Kidney capillary endothelial cell (primary cell): Measurements from ENCODE around the gene THEMIS.
A peak's percentile ranks its signal among the peaks of the same experiment; 100 is the strongest.
"Not testable (repeated sequence)": the region's sequence is repeated elsewhere in the genome, so short reads cannot be mapped to it uniquely, and the experiment has no call there.

Experiments
- DNase-seq: peaks from one replicate; pipeline ENCODE4 v3.0.0-alpha.2; 2018; ENCODE audit warnings: low spot score

Gene THEMIS

GRCh38 chr6:127718694-127719093, 182.2 kb downstream of the THEMIS start:
- DNase-seq = no peak

GRCh38 chr6:127717384-127717783, 183.5 kb downstream of the THEMIS start:
- DNase-seq = no peak

GRCh38 chr6:127716465-127716864, 184.4 kb downstream of the THEMIS start:
- no peak for DNase-seq

- DNase-seq = no peak
These were observed 190.2 kb downstream of the THEMIS start for GRCh38 chr6:127710668-127711067.

- no peak for DNase-seq
These were observed 194.6 kb downstream of the THEMIS start for GRCh38 chr6:127706216-127706615.

GRCh38 chr6:127695108-127695507, 205.8 kb downstream of the THEMIS start:
- no peak for DNase-seq

GRCh38 chr6:127691146-127691545, 209.7 kb downstream of the THEMIS start:
- DNase-seq = no peak

- DNase-seq = no peak
These were observed 210.3 kb downstream of the THEMIS start for GRCh38 chr6:127690588-127690987.

- DNase-seq = peak; percentile 8
These were observed 210.8 kb downstream of the THEMIS start for GRCh38 chr6:127690092-127690491.

GRCh38 chr6:127687490-127687889, 213.4 kb downstream of the THEMIS start:
- not testable (repeated sequence) for DNase-seq

- DNase-seq = no peak
These were observed 214.8 kb downstream of the THEMIS start for GRCh38 chr6:127686084-127686483.

GRCh38 chr6:127684501-127684900, 216.4 kb downstream of the THEMIS start:
- no peak for DNase-seq
